Upper lobe of left lung (tissue), 6 donors: ENCODE data around the gene ZC3H8. TPM values are rescaled to one million over a fixed set of nuclear protein-coding genes. Genes with fewer than 3 reads are reported as not detected.
A peak's percentile ranks its signal among the peaks of the same experiment; 100 is the strongest.

Experiments used
- ATAC-seq, 2 donors: fragments of 200-7000 bp; cut with Tn5 transposase; one replicate each; pipeline ENCODE4 v1.9.1; 2022; ENCODE audit warnings: mild to moderate bottlenecking in 2 of 2, moderate library complexity in 2 of 2; ENCODE audit not compliant: low FRiP score in 2 of 2
- DNase-seq, 2 donors: peaks; one replicate each; pipeline ENCODE4 v3.0.0-alpha.2; 2019 to 2020
- H3K27ac ChIP-seq, 4 donors: fragments of 200-600 bp; sonication (generic); one replicate each; pipeline ENCODE4 v1.5.1; 2016 to 2019
- H3K27me3 ChIP-seq, 4 donors: fragments of 200-600 bp; sonication (generic); one replicate each; pipeline ENCODE4 v1.5.1; 2017 to 2019
- H3K36me3 ChIP-seq, 4 donors: fragments of 200-600 bp; sonication (generic); one replicate each; pipeline ENCODE4 v1.5.1; 2016 to 2019
- H3K4me1 ChIP-seq, 4 donors: fragments of 200-600 bp; sonication (generic); one replicate each; pipeline ENCODE4 v1.5.1; 2018 to 2019
- H3K4me3 ChIP-seq, 4 donors: fragments of 200-600 bp; sonication (generic); one replicate each; pipeline ENCODE4 v1.5.1; 2017 to 2019; ENCODE audit warnings: mild to moderate bottlenecking in 2 of 4, moderate library complexity in 1 of 4
- H3K9me3 ChIP-seq, 4 donors: fragments of 200-600 bp; sonication (generic); one replicate each; pipeline ENCODE4 v1.5.1; 2018 to 2019
- EP300 ChIP-seq, 4 donors: sonication (generic); formaldehyde crosslinking; IDR thresholded peaks; one replicate each; pipeline ENCODE4 v1.5.1; 2017; ENCODE audit warnings: antibody characterized with exemption in 4 of 4, control low read depth in 2 of 4
- POLR2A ChIP-seq, 4 donors: fragments of 450-650 bp; IDR thresholded peaks; one replicate each; pipeline ENCODE4 v1.5.1; 2016 to 2017; ENCODE audit warnings: antibody characterized with exemption in 4 of 4, mild to moderate bottlenecking in 2 of 4
- POLR2AphosphoS5 ChIP-seq, 2 donors: sonication (generic); formaldehyde crosslinking; IDR thresholded peaks; one replicate each; pipeline ENCODE4 v1.5.1; 2017; ENCODE audit warnings: antibody characterized with exemption in 2 of 2
- WGBS, 2 donors: methylation state at CpG; one replicate each; pipeline ENCODE4 v1.1.5; 2017 to 2018; 5-methylcytosine and 5-hydroxymethylcytosine counted together
- total RNA-seq, 6 donors: library from RNA; depleted of rRNA in 4 of 6; stranded (reverse); fragments of >200 nt in 4 of 6; gene quantifications; one replicate each; pipeline versions ENCODE4 v1.1.0 to v1.2.1, GENCODE V29; 2016 to 2021
- TF ChIP-seq, protein P1 (sequence below), 6 experiments: fragments of 450-650 bp in 4 of 6; fragments of 200-600 bp in 2 of 6; sonication (generic) in 2 of 6; IDR thresholded peaks; one replicate each; pipeline ENCODE4 v1.5.1; 2016 to 2019; ENCODE audit warnings: antibody characterized with exemption in 6 of 6
- donor health status: DM: no; HTN: no; CAD: no; lungs with moderate emphysema.
- donor health status: DM: no; HTN: yes; CAD: no; lungs with severe emphysema.

ZC3H8 gene
- total RNA-seq, 6 donors from 2014 or later = 4.3 to 92.2 (median 10.1) TPM

- H3K9me3 ChIP-seq = no peaks in the 10 kb centered on the region
- ATAC-seq (no peak), DNase-seq (no peak)
- no peaks in the 10 kb centered on the region for H3K36me3 ChIP-seq
- TF ChIP-seq POLR2A (IDR thresholded peaks at IDR 0.05) (no peak), POLR2AphosphoS5 (IDR thresholded peaks at IDR 0.05) (no peak), EP300 (IDR thresholded peaks at IDR 0.05) (no peak)
- TF ChIP-seq, protein P1, sequence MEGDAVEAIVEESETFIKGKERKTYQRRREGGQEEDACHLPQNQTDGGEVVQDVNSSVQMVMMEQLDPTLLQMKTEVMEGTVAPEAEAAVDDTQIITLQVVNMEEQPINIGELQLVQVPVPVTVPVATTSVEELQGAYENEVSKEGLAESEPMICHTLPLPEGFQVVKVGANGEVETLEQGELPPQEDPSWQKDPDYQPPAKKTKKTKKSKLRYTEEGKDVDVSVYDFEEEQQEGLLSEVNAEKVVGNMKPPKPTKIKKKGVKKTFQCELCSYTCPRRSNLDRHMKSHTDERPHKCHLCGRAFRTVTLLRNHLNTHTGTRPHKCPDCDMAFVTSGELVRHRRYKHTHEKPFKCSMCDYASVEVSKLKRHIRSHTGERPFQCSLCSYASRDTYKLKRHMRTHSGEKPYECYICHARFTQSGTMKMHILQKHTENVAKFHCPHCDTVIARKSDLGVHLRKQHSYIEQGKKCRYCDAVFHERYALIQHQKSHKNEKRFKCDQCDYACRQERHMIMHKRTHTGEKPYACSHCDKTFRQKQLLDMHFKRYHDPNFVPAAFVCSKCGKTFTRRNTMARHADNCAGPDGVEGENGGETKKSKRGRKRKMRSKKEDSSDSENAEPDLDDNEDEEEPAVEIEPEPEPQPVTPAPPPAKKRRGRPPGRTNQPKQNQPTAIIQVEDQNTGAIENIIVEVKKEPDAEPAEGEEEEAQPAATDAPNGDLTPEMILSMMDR (IDR thresholded peaks at IDR 0.05) = no peak
- peaks cover 0 to 2% (median 0%) of the 10 kb centered on the region in 4 donors for H3K4me1 ChIP-seq
- no peak overlapping the region for H3K27ac ChIP-seq
- WGBS, 2 donors = 67 to 79% methylated on average over 9 of the region's 9 CpGs
- no peak overlapping the region for H3K4me3 ChIP-seq
- no peaks in the 10 kb centered on the region for H3K27me3 ChIP-seq
Observed at GRCh38 chr2:112187805-112188596, 66.8 kb downstream of the ZC3H8 start.

GRCh38 chr2:112187046-112187715 is 67.7 kb downstream of the ZC3H8 start:
- no peaks in the 10 kb centered on the region for H3K36me3 ChIP-seq
- H3K27ac ChIP-seq = no peak overlapping the region
- 98% methylated on average over 30 of the region's 31 CpGs for WGBS, 2 donors
- DNase-seq (peak in 1 of 2 donors; percentile 58), ATAC-seq (no peak)
- no peaks in the 10 kb centered on the region for H3K27me3 ChIP-seq
- no peak overlapping the region for H3K4me3 ChIP-seq
- TF ChIP-seq EP300 (IDR thresholded peaks at IDR 0.05) = no peak
- no peak for TF ChIP-seq POLR2A (IDR thresholded peaks at IDR 0.05)
- TF ChIP-seq, protein P1 (IDR thresholded peaks at IDR 0.05) = no peak
- TF ChIP-seq POLR2AphosphoS5 (IDR thresholded peaks at IDR 0.05) = no peak
- H3K4me1 ChIP-seq = peaks cover 0 to 2% (median 0%) of the 10 kb centered on the region in 4 donors
- no peaks in the 10 kb centered on the region for H3K9me3 ChIP-seq

GRCh38 chr2:112185131-112185530 is 69.7 kb downstream of the ZC3H8 start:
- no peak overlapping the region for H3K4me3 ChIP-seq
- H3K27ac ChIP-seq = no peak overlapping the region
- no peak for ATAC-seq
- 81% methylated on average over 7 to 8 of the region's 9 CpGs for WGBS, 2 donors
- H3K4me1 ChIP-seq = peaks cover 0 to 6% (median 0%) of the 10 kb centered on the region in 4 donors
- peaks cover 0 to 8% (median 2%) of the 10 kb centered on the region in 4 donors for H3K27me3 ChIP-seq
- peak in 1 of 2 donors; percentile 23 for DNase-seq
- no peaks in the 10 kb centered on the region for H3K36me3 ChIP-seq
- H3K9me3 ChIP-seq = peaks cover 0 to 3% (median 0%) of the 10 kb centered on the region in 4 donors
- TF ChIP-seq POLR2A (IDR thresholded peaks at IDR 0.05) = no peak

GRCh38 chr2:112184121-112184520 is 70.7 kb downstream of the ZC3H8 start:
- no peak overlapping the region for H3K4me3 ChIP-seq
- peaks cover 0 to 8% (median 2%) of the 10 kb centered on the region in 4 donors for H3K27me3 ChIP-seq
- H3K36me3 ChIP-seq = no peaks in the 10 kb centered on the region
- TF ChIP-seq EP300 (IDR thresholded peaks at IDR 0.05) = no peak
- TF ChIP-seq POLR2AphosphoS5 (IDR thresholded peaks at IDR 0.05) = no peak
- no peak for TF ChIP-seq POLR2A (IDR thresholded peaks at IDR 0.05)
- peaks cover 0 to 6% (median 0%) of the 10 kb centered on the region in 4 donors for H3K4me1 ChIP-seq
- 95 to 99% methylated on average over 7 to 8 of the region's 8 CpGs for WGBS, 2 donors
- peak in 1 of 2 donors; percentile 43 for DNase-seq
- H3K27ac ChIP-seq = no peak overlapping the region
- H3K9me3 ChIP-seq = peaks cover 0 to 3% (median 0%) of the 10 kb centered on the region in 4 donors
- ATAC-seq = no peak

DNA sequence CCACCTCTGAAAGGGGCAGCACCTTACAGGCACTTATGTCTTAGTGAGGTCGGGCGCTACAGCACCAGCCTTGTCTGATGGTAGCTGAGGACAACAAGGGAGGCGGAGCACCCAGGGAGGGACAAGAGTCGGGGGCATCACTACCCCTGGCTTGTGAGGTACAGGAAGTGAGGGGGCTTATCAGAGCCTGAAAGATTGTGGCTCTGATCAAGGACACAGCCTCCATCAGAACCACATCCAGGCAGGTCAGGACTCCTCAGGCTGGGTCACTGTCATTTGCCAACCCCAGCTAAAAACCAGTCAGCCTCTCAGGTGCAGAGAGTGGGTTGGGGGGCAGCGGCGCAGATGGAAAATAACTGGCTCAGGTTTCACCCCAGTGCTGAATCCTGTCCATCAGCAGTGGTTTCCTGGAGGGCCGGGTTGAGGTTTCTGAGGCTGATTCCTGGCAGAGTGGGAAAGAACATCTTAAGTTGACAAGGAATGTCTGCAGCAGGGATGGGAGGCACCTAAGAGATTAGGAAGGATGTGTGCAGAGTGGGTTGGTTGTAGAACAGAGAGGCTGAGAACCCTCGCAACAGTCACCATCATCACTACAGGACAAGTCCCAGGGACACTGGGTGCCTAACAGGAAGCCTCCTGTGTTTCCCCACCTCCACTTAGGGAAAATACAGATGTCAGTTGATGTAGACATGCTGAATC is 71.4 kb downstream of the ZC3H8 start:
- no peak for ATAC-seq
- H3K4me1 ChIP-seq = peaks cover 0 to 6% (median 0%) of the 10 kb centered on the region in 4 donors
- WGBS, 2 donors = 86 to 92% methylated on average over 6 to 8 of the region's 8 CpGs

More for the DNA sequence above, 71.4 kb downstream of the ZC3H8 start:
- Histone ChIP-seq H3K27me3 (peaks cover 0 to 8% (median 2%) of the 10 kb centered on the region in 4 donors), H3K9me3 (peaks cover 0 to 3% (median 0%) of the 10 kb centered on the region in 4 donors), H3K27ac (no peak overlapping the region), H3K36me3 (no peaks in the 10 kb centered on the region), H3K4me3 (no peak overlapping the region)
- DNase-seq = no peak
- TF ChIP-seq, protein P1 (IDR thresholded peaks at IDR 0.05) = no peak
- no peak for TF ChIP-seq EP300 (IDR thresholded peaks at IDR 0.05)
- no peak for TF ChIP-seq POLR2A (IDR thresholded peaks at IDR 0.05)
- TF ChIP-seq POLR2AphosphoS5 (IDR thresholded peaks at IDR 0.05) = no peak
